ENCODE data around the gene SND1. TPM values are rescaled to one million over a fixed set of nuclear protein-coding genes. Genes with fewer than 3 reads are reported as not detected.

SND1 gene
- total and polyA plus RNA-seq, 10 donors: 61.7 to 173 (median 116) TPM

- DNase-seq: no peak
- Histone ChIP-seq H3K27ac (no peak overlapping the region), H3K4me3 (no peak overlapping the region), H3K27me3 (replicated peaks in 1 of 7) (no peaks in the 10 kb centered on the region), H3K4me1 (peaks cover 0 to 22% (median 5%) of the 10 kb centered on the region in 6 donors), H3K9me3 (no peaks in the 10 kb centered on the region), H3K36me3 (peaks cover 0 to 93% (median 11%) of the 10 kb centered on the region in 6 donors)
- 71 to 91% (median 81%) methylated on average over 2 of the region's 2 CpGs for WGBS, 5 donors
- intact Hi-C loops (cut with DNase I; ENCODE audit: low total_unique reads): no loop called here
- TF ChIP-seq CTCF (IDR thresholded peaks at IDR 0.05 in 8 of 11, conservative IDR thresholded peaks at IDR 0.05 in 3 of 11) (no peak), POLR2AphosphoS5 (IDR thresholded peaks at IDR 0.05) (no peak), POLR2A (IDR thresholded peaks at IDR 0.05) (no peak)
These were observed 359.2 kb downstream of the SND1 start for GRCh38 chr7:128011131-128011661.

- intact Hi-C loops (cut with DNase I; ENCODE audit: low total_unique reads): no loop called here
- DNase-seq: no peak
- Histone ChIP-seq H3K36me3 (peaks cover 0 to 92% (median 11%) of the 10 kb centered on the region in 6 donors), H3K4me3 (no peak overlapping the region), H3K9me3 (no peaks in the 10 kb centered on the region), H3K27me3 (replicated peaks in 1 of 7) (no peaks in the 10 kb centered on the region), H3K27ac (no peak overlapping the region), H3K4me1 (peaks cover 0 to 33% (median 7%) of the 10 kb centered on the region in 6 donors)
- no peak for TF ChIP-seq POLR2AphosphoS5 (IDR thresholded peaks at IDR 0.05)
- no peak for TF ChIP-seq CTCF (IDR thresholded peaks at IDR 0.05 in 8 of 11, conservative IDR thresholded peaks at IDR 0.05 in 3 of 11)
- no peak for TF ChIP-seq POLR2A (IDR thresholded peaks at IDR 0.05)
- 92 to 100% (median 98%) methylated on average over 4 of the region's 4 CpGs for WGBS, 5 donors
These were observed 362.8 kb downstream of the SND1 start for GRCh38 chr7:128014811-128015210.

GRCh38 chr7:128017460-128017859 lies 365.5 kb downstream of the SND1 start:
- intact Hi-C loops (cut with DNase I; ENCODE audit: low total_unique reads): no loop called here
- Histone ChIP-seq H3K27ac (no peak overlapping the region), H3K27me3 (replicated peaks in 1 of 7) (no peaks in the 10 kb centered on the region), H3K36me3 (peaks cover 5 to 89% (median 14%) of the 10 kb centered on the region in 6 donors), H3K9me3 (no peaks in the 10 kb centered on the region), H3K4me3 (no peak overlapping the region), H3K4me1 (peaks cover 0 to 40% (median 8%) of the 10 kb centered on the region in 6 donors)
- TF ChIP-seq POLR2A (IDR thresholded peaks at IDR 0.05): no peak
- no peak for DNase-seq
- 57 to 87% (median 78%) methylated on average over 6 of the region's 6 CpGs for WGBS, 5 donors

- 71 to 91% (median 85%) methylated on average over 6 to 8 of the region's 8 CpGs for WGBS, 5 donors
- no peaks in the 10 kb centered on the region for H3K9me3 ChIP-seq
- TF ChIP-seq POLR2A (IDR thresholded peaks at IDR 0.05): no peak
- no peak for TF ChIP-seq CTCF (IDR thresholded peaks at IDR 0.05 in 8 of 11, conservative IDR thresholded peaks at IDR 0.05 in 3 of 11)
- TF ChIP-seq POLR2AphosphoS5 (IDR thresholded peaks at IDR 0.05): no peak
- no peaks in the 10 kb centered on the region for H3K27me3 ChIP-seq (replicated peaks in 1 of 7)
- intact Hi-C loops (cut with DNase I; ENCODE audit: low total_unique reads): no loop called here
- H3K27ac ChIP-seq: no peak overlapping the region
- H3K4me1 ChIP-seq: peaks cover 0 to 47% (median 13%) of the 10 kb centered on the region in 6 donors
- no peak overlapping the region for H3K4me3 ChIP-seq
- no peak for DNase-seq
- H3K36me3 ChIP-seq: peaks cover under 1 to 89% (median 13%) of the 10 kb centered on the region in 6 donors
These were observed 366.2 kb downstream of the SND1 start for GRCh38 chr7:128017862-128018845.
